ENCODE measurements around the gene CLEC11A.

DNA sequence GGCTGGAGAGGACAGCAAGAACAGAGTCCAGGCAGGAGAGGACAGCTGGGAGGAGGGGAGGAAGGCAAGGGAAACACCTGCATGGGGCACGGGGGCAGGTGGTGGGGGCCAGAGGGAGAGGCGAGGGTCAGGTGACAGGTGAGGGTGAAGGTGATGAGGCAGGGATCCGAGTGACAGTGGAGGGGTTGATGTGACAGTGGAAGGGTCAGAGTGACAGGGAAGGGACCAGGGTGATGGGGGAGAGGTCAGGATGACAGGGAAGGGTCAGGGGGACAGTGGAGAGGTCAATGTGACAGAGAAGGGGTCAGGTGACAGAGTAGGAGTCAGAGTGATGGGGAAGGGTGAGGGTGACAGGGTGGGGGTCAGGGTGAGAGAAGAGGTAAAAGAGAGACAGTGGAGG, 44.8 kb upstream of the CLEC11A start:
- TF ChIP-seq MXI1 (IDR thresholded peaks at IDR 0.05; ENCODE audit: low read depth, low read length): no peak
- no peak for TF ChIP-seq HDGF (IDR thresholded peaks at IDR 0.05)
- TF ChIP-seq, protein P1, sequence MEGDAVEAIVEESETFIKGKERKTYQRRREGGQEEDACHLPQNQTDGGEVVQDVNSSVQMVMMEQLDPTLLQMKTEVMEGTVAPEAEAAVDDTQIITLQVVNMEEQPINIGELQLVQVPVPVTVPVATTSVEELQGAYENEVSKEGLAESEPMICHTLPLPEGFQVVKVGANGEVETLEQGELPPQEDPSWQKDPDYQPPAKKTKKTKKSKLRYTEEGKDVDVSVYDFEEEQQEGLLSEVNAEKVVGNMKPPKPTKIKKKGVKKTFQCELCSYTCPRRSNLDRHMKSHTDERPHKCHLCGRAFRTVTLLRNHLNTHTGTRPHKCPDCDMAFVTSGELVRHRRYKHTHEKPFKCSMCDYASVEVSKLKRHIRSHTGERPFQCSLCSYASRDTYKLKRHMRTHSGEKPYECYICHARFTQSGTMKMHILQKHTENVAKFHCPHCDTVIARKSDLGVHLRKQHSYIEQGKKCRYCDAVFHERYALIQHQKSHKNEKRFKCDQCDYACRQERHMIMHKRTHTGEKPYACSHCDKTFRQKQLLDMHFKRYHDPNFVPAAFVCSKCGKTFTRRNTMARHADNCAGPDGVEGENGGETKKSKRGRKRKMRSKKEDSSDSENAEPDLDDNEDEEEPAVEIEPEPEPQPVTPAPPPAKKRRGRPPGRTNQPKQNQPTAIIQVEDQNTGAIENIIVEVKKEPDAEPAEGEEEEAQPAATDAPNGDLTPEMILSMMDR (IDR thresholded peaks at IDR 0.05 in 2 of 3, conservative IDR thresholded peaks at IDR 0.05 in 1 of 3; ENCODE audit: insufficient read depth in 2 of 3, low read depth in 1 of 3, low read length in 3 of 3): no peak
- TF ChIP-seq, protein P2, sequence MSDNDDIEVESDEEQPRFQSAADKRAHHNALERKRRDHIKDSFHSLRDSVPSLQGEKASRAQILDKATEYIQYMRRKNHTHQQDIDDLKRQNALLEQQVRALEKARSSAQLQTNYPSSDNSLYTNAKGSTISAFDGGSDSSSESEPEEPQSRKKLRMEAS (CRISPR knock-in tag; IDR thresholded peaks at IDR 0.05): no peak
